ENCODE data around the gene MPDZ.

The MPDZ gene

DNA sequence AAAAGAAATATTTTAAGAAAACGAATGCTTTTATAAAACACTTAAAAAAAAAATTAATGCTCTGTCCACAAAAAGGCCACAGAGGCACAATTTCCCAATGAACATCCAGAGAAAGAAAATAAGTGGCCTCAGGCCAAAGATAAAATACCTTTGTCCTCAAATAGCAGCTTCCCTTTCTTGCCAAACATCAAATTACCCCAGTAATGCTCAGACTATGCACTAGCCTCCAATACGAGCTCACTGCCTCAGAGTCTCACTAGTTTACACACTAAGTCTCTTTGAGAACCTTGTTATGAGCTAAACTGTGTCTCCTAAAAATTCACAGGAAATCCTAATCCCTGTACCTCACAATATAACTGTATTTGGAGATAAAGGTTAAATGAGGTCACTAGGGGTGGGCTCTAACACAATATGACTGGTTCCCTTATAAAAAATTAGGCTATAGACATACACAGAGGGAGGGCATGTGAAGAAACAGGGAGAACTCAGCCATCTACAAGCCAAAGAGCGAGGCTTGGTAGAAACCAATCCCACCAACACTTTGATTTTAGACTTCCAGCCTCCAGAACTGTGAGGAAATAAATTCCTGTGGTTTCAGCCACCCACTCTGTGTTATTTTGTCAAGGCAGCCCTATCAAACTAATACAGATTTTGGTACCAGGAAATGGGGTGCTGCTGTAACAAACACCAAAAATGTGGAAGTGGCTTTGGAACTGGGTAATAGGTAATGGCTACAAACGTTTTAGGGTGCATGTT is 4.4 kb downstream of the MPDZ start:
- peaks cover 8% of the 10 kb centered on the region for H3K4me1 ChIP-seq (ENCODE audit: insufficient read depth, insufficient read length)
- H3K9me3 ChIP-seq (ENCODE audit: insufficient read depth, low read length) = no peaks in the 10 kb centered on the region
- H3K9ac ChIP-seq (ENCODE audit: insufficient read length, low read depth) = no peak overlapping the region
- H3K36me3 ChIP-seq (ENCODE audit: insufficient read depth, insufficient read length, low read length) = peaks cover 3% of the 10 kb centered on the region
- DNase-seq (ENCODE audit: low read depth, low spot score) = no peak
- TF ChIP-seq YY1 (IDR thresholded peaks at IDR 0.05; ENCODE audit: insufficient read depth, insufficient read length) = no peak
- TF ChIP-seq SUZ12 (IDR thresholded peaks at IDR 0.05; ENCODE audit: extremely low read depth, insufficient read depth, insufficient read length) = no peak
- TF ChIP-seq ZNF274 (IDR thresholded peaks at IDR 0.05; ENCODE audit: low read depth, low read length) = no peak
- H3K4me3 ChIP-seq (ENCODE audit: insufficient read length, low read depth) = no peak overlapping the region
- no peaks in the 10 kb centered on the region for H3K27me3 ChIP-seq (ENCODE audit: insufficient read depth, insufficient read length)

DNA sequence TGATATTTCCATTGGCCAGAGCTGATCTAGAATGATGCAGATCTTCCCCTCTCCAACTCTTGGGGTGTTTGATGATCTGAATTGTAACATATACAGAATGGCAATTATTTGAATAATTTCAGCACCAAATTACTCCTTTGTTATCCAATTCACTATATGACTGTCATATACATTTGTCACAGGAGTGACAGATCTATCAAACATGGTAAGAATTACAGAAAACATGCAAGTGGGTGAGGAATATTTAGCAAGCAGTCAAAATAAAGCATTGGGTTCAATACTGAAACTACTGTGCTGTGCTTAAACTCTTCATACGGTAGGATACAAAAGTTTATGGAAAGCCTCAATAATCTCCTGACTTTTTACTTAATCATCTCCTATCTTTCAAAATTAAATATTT is 8.8 kb downstream of the MPDZ start:
- Histone ChIP-seq H3K36me3 (ENCODE audit: insufficient read depth, insufficient read length, low read length) (peaks cover 3% of the 10 kb centered on the region), H3K27me3 (ENCODE audit: insufficient read depth, insufficient read length) (no peaks in the 10 kb centered on the region), H3K4me3 (ENCODE audit: insufficient read length, low read depth) (no peak overlapping the region), H3K4me1 (ENCODE audit: insufficient read depth, insufficient read length) (peaks cover 8% of the 10 kb centered on the region), H3K9ac (ENCODE audit: insufficient read length, low read depth) (no peak overlapping the region), H3K9me3 (ENCODE audit: insufficient read depth, low read length) (no peaks in the 10 kb centered on the region)
- no peak for TF ChIP-seq SUZ12 (IDR thresholded peaks at IDR 0.05; ENCODE audit: extremely low read depth, insufficient read depth, insufficient read length)
- TF ChIP-seq YY1 (IDR thresholded peaks at IDR 0.05; ENCODE audit: insufficient read depth, insufficient read length) = no peak
- TF ChIP-seq ZNF274 (IDR thresholded peaks at IDR 0.05; ENCODE audit: low read depth, low read length) = no peak
- DNase-seq (ENCODE audit: low read depth, low spot score) = no peak

GRCh38 chr9:13269589-13270452 is 9.7 kb downstream of the MPDZ start:
- no peaks in the 10 kb centered on the region for H3K9me3 ChIP-seq (ENCODE audit: insufficient read depth, low read length)
- DNase-seq (ENCODE audit: low read depth, low spot score) = no peak
- H3K4me1 ChIP-seq (ENCODE audit: insufficient read depth, insufficient read length) = no peaks in the 10 kb centered on the region
- no peak overlapping the region for H3K4me3 ChIP-seq (ENCODE audit: insufficient read length, low read depth)
- TF ChIP-seq ZNF274 (IDR thresholded peaks at IDR 0.05; ENCODE audit: low read depth, low read length) (no peak), SUZ12 (IDR thresholded peaks at IDR 0.05; ENCODE audit: extremely low read depth, insufficient read depth, insufficient read length) (no peak), YY1 (IDR thresholded peaks at IDR 0.05; ENCODE audit: insufficient read depth, insufficient read length) (no peak)
- no peaks in the 10 kb centered on the region for H3K27me3 ChIP-seq (ENCODE audit: insufficient read depth, insufficient read length)
- peaks cover 11% of the 10 kb centered on the region for H3K36me3 ChIP-seq (ENCODE audit: insufficient read depth, insufficient read length, low read length)
- H3K9ac ChIP-seq (ENCODE audit: insufficient read length, low read depth) = no peak overlapping the region

DNA sequence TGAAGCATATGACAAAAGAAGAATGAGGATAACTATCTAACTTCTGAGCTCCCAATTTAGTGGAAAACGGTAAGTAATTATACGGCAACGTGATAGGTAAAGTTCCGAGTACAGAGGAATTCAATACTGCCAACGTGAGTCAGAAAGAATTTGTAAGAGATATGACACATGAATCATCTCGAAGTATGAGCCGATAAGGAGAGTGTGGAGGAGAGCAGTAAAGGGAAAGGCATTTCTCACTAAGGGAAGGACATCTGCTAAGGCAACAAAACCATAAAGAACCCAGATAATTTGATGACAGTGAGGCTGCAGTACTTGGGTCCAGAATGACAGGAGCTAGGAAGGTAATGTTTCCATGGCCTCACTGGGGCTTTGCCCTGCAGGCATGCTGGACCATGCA is 11.0 kb downstream of the MPDZ start:
- H3K4me3 ChIP-seq (ENCODE audit: insufficient read length, low read depth) = no peak overlapping the region
- no peaks in the 10 kb centered on the region for H3K4me1 ChIP-seq (ENCODE audit: insufficient read depth, insufficient read length)
- TF ChIP-seq ZNF274 (IDR thresholded peaks at IDR 0.05; ENCODE audit: low read depth, low read length) (no peak), SUZ12 (IDR thresholded peaks at IDR 0.05; ENCODE audit: extremely low read depth, insufficient read depth, insufficient read length) (no peak), YY1 (IDR thresholded peaks at IDR 0.05; ENCODE audit: insufficient read depth, insufficient read length) (no peak)
- peaks cover 13% of the 10 kb centered on the region for H3K36me3 ChIP-seq (ENCODE audit: insufficient read depth, insufficient read length, low read length)
- DNase-seq (ENCODE audit: low read depth, low spot score) = no peak
- H3K9ac ChIP-seq (ENCODE audit: insufficient read length, low read depth) = no peak overlapping the region
- no peaks in the 10 kb centered on the region for H3K27me3 ChIP-seq (ENCODE audit: insufficient read depth, insufficient read length)
- H3K9me3 ChIP-seq (ENCODE audit: insufficient read depth, low read length) = no peaks in the 10 kb centered on the region

DNA sequence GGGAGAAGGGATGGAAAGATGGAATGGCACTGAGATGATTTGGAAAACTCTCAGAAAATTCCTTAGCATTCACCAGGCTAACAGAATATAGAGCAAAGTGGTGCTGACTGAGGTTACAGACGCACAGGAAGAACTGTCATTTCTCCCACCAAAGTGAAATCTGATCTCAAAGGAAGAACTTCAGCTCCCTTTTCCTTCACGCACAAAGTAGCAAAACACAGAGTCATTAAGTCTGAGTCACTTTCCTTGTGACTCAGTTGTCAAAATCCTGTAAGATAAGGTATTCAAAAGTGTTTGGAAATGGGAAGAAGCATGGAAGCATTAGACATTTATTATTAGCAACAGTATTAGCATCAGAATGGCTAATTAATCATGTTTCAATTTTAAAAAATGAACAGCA is 11.7 kb downstream of the MPDZ start:
- TF ChIP-seq SUZ12 (IDR thresholded peaks at IDR 0.05; ENCODE audit: extremely low read depth, insufficient read depth, insufficient read length) (no peak), YY1 (IDR thresholded peaks at IDR 0.05; ENCODE audit: insufficient read depth, insufficient read length) (no peak), ZNF274 (IDR thresholded peaks at IDR 0.05; ENCODE audit: low read depth, low read length) (no peak)
- H3K4me1 ChIP-seq (ENCODE audit: insufficient read depth, insufficient read length) = no peaks in the 10 kb centered on the region
- H3K9ac ChIP-seq (ENCODE audit: insufficient read length, low read depth) = no peak overlapping the region
- no peaks in the 10 kb centered on the region for H3K9me3 ChIP-seq (ENCODE audit: insufficient read depth, low read length)
- DNase-seq (ENCODE audit: low read depth, low spot score) = no peak
- no peaks in the 10 kb centered on the region for H3K27me3 ChIP-seq (ENCODE audit: insufficient read depth, insufficient read length)
- peaks cover 13% of the 10 kb centered on the region for H3K36me3 ChIP-seq (ENCODE audit: insufficient read depth, insufficient read length, low read length)
- H3K4me3 ChIP-seq (ENCODE audit: insufficient read length, low read depth) = no peak overlapping the region

DNA sequence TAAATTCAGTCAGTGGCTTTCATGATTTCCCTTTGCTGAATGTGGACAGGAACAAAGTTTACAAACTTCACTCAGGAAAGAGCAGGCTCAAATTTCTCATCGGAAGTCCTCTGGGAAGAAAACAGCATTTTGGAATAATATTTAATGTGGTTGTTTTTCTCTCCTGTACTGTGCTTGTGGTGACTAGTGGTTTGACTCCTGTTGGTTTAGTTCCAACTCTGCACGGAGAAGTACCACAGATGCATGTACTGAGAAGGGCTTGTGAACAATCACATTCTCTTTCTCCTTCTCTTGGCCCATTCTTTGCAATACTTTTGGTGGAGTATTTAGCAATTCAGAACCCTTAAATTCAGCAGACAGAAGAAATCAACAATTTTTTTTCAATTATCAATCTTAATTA is 13.3 kb downstream of the MPDZ start:
- Histone ChIP-seq H3K4me3 (ENCODE audit: insufficient read length, low read depth) (no peak overlapping the region), H3K4me1 (ENCODE audit: insufficient read depth, insufficient read length) (no peaks in the 10 kb centered on the region), H3K9me3 (ENCODE audit: insufficient read depth, low read length) (no peaks in the 10 kb centered on the region), H3K9ac (ENCODE audit: insufficient read length, low read depth) (no peak overlapping the region), H3K36me3 (ENCODE audit: insufficient read depth, insufficient read length, low read length) (peaks cover 13% of the 10 kb centered on the region), H3K27me3 (ENCODE audit: insufficient read depth, insufficient read length) (no peaks in the 10 kb centered on the region)
- DNase-seq (ENCODE audit: low read depth, low spot score) = no peak
- TF ChIP-seq YY1 (IDR thresholded peaks at IDR 0.05; ENCODE audit: insufficient read depth, insufficient read length) = no peak
- no peak for TF ChIP-seq SUZ12 (IDR thresholded peaks at IDR 0.05; ENCODE audit: extremely low read depth, insufficient read depth, insufficient read length)
- TF ChIP-seq ZNF274 (IDR thresholded peaks at IDR 0.05; ENCODE audit: low read depth, low read length) = no peak

- Histone ChIP-seq H3K4me3 (ENCODE audit: insufficient read length, low read depth) (no peak overlapping the region), H3K4me1 (ENCODE audit: insufficient read depth, insufficient read length) (no peaks in the 10 kb centered on the region), H3K9me3 (ENCODE audit: insufficient read depth, low read length) (no peaks in the 10 kb centered on the region), H3K36me3 (ENCODE audit: insufficient read depth, insufficient read length, low read length) (peaks cover 12% of the 10 kb centered on the region), H3K27me3 (ENCODE audit: insufficient read depth, insufficient read length) (no peaks in the 10 kb centered on the region), H3K9ac (ENCODE audit: insufficient read length, low read depth) (no peak overlapping the region)
- DNase-seq (ENCODE audit: low read depth, low spot score) = no peak
- TF ChIP-seq SUZ12 (IDR thresholded peaks at IDR 0.05; ENCODE audit: extremely low read depth, insufficient read depth, insufficient read length) = no peak
- no peak for TF ChIP-seq ZNF274 (IDR thresholded peaks at IDR 0.05; ENCODE audit: low read depth, low read length)
- TF ChIP-seq YY1 (IDR thresholded peaks at IDR 0.05; ENCODE audit: insufficient read depth, insufficient read length) = no peak
Measured at GRCh38 chr9:13264788-13265187, 14.7 kb downstream of the MPDZ start.

Data from NT2/D1 (cell line).